Gastrocnemius medialis (tissue), 4 donors: Measurements from ENCODE around the gene RARA. TPM values are rescaled to one million over a fixed set of nuclear protein-coding genes. Genes with fewer than 3 reads are reported as not detected.

Source experiments
- ATAC-seq, 2 donors: fragments of 150-250 bp; one replicate each; pipeline ENCODE4 v1.9.1; 2016
- DNase-seq, 2 donors: peaks; one replicate each; pipeline ENCODE4 v3.0.0-alpha.2; 2019
- H3K27ac ChIP-seq, 4 donors: fragments of 200-600 bp; sonication (generic); 1 replicate in 1 of 4; 2 replicates in 3 of 4; pipeline ENCODE4 v1.5.1; 2016 to 2018; ENCODE audit warnings: mild to moderate bottlenecking in 2 of 4, moderate library complexity in 1 of 4
- H3K27me3 ChIP-seq, 3 donors: fragments of 200-600 bp; sonication (generic) in 2 of 3; 1 replicate in 1 of 3; 2 replicates in 2 of 3; pipeline versions ENCODE4 v1.5.1 to v1.6.0; 2016 to 2019; ENCODE audit warnings: mild to moderate bottlenecking in 1 of 3, moderate library complexity in 1 of 3
- H3K36me3 ChIP-seq, 2 donors: fragments of 200-600 bp; sonication (generic) in 1 of 2; one replicate each; pipeline ENCODE4 v1.5.1; 2017 to 2018
- H3K4me1 ChIP-seq, 2 donors: fragments of 200-600 bp; sonication (generic) in 1 of 2; one replicate each; pipeline ENCODE4 v1.5.1; 2016 to 2017; ENCODE audit warnings: mild to moderate bottlenecking in 2 of 2
- H3K4me3 ChIP-seq, 4 donors: fragments of 200-600 bp; sonication (generic) in 3 of 4; 1 replicate in 1 of 4; 2 replicates in 3 of 4; pipeline ENCODE4 v1.5.1; 2016 to 2019; ENCODE audit warnings: mild to moderate bottlenecking in 2 of 4
- H3K9me3 ChIP-seq, 3 donors: fragments of 200-600 bp; sonication (generic) in 2 of 3; 1 replicate in 1 of 3; 2 replicates in 2 of 3; pipeline ENCODE4 v1.5.1; 2016 to 2019
- CTCF ChIP-seq, 5 experiments: fragments of 450-650 bp in 3 of 5; fragments of 200-600 bp in 2 of 5; sonication (generic) in 2 of 5; IDR thresholded peaks in 4 of 5; conservative IDR thresholded peaks in 1 of 5; 1 replicate in 4 of 5; 2 replicates in 1 of 5; pipeline ENCODE4 v1.5.1; 2016 to 2019; ENCODE audit warnings: antibody characterized with exemption in 5 of 5, mild to moderate bottlenecking in 3 of 5, moderate library complexity in 3 of 5
- POLR2A ChIP-seq, 2 donors: fragments of 450-650 bp; IDR thresholded peaks; one replicate each; pipeline ENCODE4 v1.6.1; 2017; ENCODE audit warnings: antibody characterized with exemption in 2 of 2, mild to moderate bottlenecking in 2 of 2, moderate library complexity in 2 of 2
- in situ Hi-C, 4 donors: fragments of 200-750 bp; cut with MboI; loops; one replicate each; pipeline versions ENCODE4 v1.15.0 to v1.8.0; 2017; ENCODE audit warnings: low sequenced_read_pairs in 4 of 4
- intact Hi-C: fragments of 100-400 bp; cut with DNase I; formaldehyde crosslinking; loops from one replicate; pipeline ENCODE4 v1.15.1; 2023; ENCODE audit warnings: low total_unique reads
- total RNA-seq, 4 donors: library from RNA; depleted of rRNA; stranded (reverse); fragments of >200 nt; gene quantifications; one replicate each; pipeline versions ENCODE4 v1.1.0 to v1.2.3, GENCODE V29; 2016

The RARA gene
- total RNA-seq, 4 donors from 2014 or later: 20.3 to 67.0 (median 48.4) TPM

DNA sequence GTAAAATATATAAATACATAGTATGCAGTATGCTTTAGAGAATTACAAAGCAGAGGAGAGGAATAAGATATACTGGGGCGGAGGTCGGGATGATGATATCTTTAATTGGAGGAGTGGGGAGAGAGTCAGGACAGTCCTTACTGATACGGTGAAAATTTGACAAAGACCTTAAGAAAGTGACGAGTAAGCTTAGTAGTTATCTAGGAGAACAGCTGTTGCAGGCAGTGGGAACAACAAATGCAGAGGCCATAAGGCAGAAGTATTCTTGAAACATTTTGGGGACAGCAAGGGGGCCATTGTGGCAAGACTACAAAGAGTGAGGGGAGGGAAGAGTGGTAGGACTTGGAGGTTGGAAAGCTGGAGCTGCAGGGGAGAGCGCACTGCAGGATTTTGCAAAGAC lies 43.6 kb upstream of the RARA start:
- no peak overlapping the region for H3K27ac ChIP-seq
- H3K36me3 ChIP-seq: peaks cover 0 to 65% of the 10 kb centered on the region in 2 donors
- DNase-seq: no peak
- in situ Hi-C loops (no loop called here), intact Hi-C loops (no loop called here)
- ATAC-seq: no peak
- TF ChIP-seq CTCF (IDR thresholded peaks at IDR 0.05 in 4 of 5, conservative IDR thresholded peaks at IDR 0.05 in 1 of 5): no peak
- no peak for TF ChIP-seq POLR2A (IDR thresholded peaks at IDR 0.05)
- no peak overlapping the region for H3K4me3 ChIP-seq
- H3K27me3 ChIP-seq: no peaks in the 10 kb centered on the region
- H3K4me1 ChIP-seq: no peaks in the 10 kb centered on the region
- H3K9me3 ChIP-seq: no peaks in the 10 kb centered on the region

DNA sequence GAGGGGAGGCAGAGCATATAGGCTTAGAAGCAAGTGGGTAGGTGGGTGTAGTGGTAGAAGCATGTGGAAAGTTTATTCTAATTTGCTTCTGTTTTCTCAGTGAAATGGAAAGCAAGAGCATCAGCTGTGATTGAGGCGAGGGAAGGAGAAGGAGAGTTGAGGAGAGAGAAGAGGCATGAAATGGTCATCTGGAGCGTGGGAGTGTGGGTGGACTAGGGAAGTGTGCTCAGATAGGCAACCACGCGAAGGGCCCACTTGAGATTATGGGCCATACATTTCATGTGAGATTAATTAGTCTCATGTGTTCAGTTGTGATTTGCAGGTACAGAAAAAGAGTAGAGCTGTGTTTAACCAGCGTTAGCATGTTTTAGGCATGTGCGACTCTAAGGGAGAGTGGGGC lies 42.1 kb upstream of the RARA start:
- Histone ChIP-seq H3K9me3 (no peaks in the 10 kb centered on the region), H3K27ac (no peak overlapping the region), H3K27me3 (no peaks in the 10 kb centered on the region), H3K36me3 (peaks cover 0 to 60% of the 10 kb centered on the region in 2 donors), H3K4me3 (no peak overlapping the region), H3K4me1 (no peaks in the 10 kb centered on the region)
- ATAC-seq (no peak), DNase-seq (no peak)
- intact Hi-C loops (no loop called here), in situ Hi-C loops (no loop called here)
- TF ChIP-seq CTCF (IDR thresholded peaks at IDR 0.05 in 4 of 5, conservative IDR thresholded peaks at IDR 0.05 in 1 of 5): no peak
- TF ChIP-seq POLR2A (IDR thresholded peaks at IDR 0.05): no peak

- H3K36me3 ChIP-seq: peaks cover 0 to 58% of the 10 kb centered on the region in 2 donors
- intact Hi-C loops (no loop called here), in situ Hi-C loops (no loop called here)
- H3K9me3 ChIP-seq: no peaks in the 10 kb centered on the region
- no peak overlapping the region for H3K4me3 ChIP-seq
- DNase-seq (no peak), ATAC-seq (no peak)
- H3K4me1 ChIP-seq: no peaks in the 10 kb centered on the region
- H3K27ac ChIP-seq: no peak overlapping the region
- TF ChIP-seq POLR2A (IDR thresholded peaks at IDR 0.05): no peak
- no peak for TF ChIP-seq CTCF (IDR thresholded peaks at IDR 0.05 in 4 of 5, conservative IDR thresholded peaks at IDR 0.05 in 1 of 5)
- no peaks in the 10 kb centered on the region for H3K27me3 ChIP-seq
Observed at GRCh38 chr17:40268141-40268712, 40.8 kb upstream of the RARA start.

GRCh38 chr17:40278414-40278813 lies 30.6 kb upstream of the RARA start:
- intact Hi-C loops (no loop called here), in situ Hi-C loops (no loop called here)
- Histone ChIP-seq H3K9me3 (no peaks in the 10 kb centered on the region), H3K27me3 (no peaks in the 10 kb centered on the region), H3K27ac (no peak overlapping the region), H3K4me1 (no peaks in the 10 kb centered on the region), H3K4me3 (no peak overlapping the region), H3K36me3 (peaks cover 0 to 69% of the 10 kb centered on the region in 2 donors)
- no peak for DNase-seq
- ATAC-seq: no peak
- TF ChIP-seq CTCF (IDR thresholded peaks at IDR 0.05 in 4 of 5, conservative IDR thresholded peaks at IDR 0.05 in 1 of 5): no peak

GRCh38 chr17:40279402-40279801 lies 29.6 kb upstream of the RARA start:
- Histone ChIP-seq H3K4me3 (no peak overlapping the region), H3K9me3 (no peaks in the 10 kb centered on the region), H3K4me1 (no peaks in the 10 kb centered on the region), H3K27me3 (no peaks in the 10 kb centered on the region), H3K27ac (no peak overlapping the region), H3K36me3 (peaks cover 0 to 60% of the 10 kb centered on the region in 2 donors)
- in situ Hi-C loops: no loop called here
- TF ChIP-seq CTCF (IDR thresholded peaks at IDR 0.05 in 4 of 5, conservative IDR thresholded peaks at IDR 0.05 in 1 of 5): no peak
- TF ChIP-seq POLR2A (IDR thresholded peaks at IDR 0.05): no peak
- intact Hi-C loops: no loop called here
- ATAC-seq (no peak), DNase-seq (no peak)
